Stimulated activated CD4-positive, alpha-beta T cell treated with anti-CD3 and anti-CD28 coated beads, Interleukin-1b, Interleukin-23, amount 100 ng/mL, for 1 hour (primary cell): Measurements from ENCODE around the gene GINS1.

Experiments used
- DNase-seq, 2 donors: peaks; one replicate each; pipeline ENCODE4 v3.0.0-alpha.2; 2020; ENCODE audit warnings: low read depth in 2 of 2

Gene GINS1

GRCh38 chr20:25477014-25477882 is 69.8 kb downstream of the GINS1 start:
- DNase-seq = no peak

DNA sequence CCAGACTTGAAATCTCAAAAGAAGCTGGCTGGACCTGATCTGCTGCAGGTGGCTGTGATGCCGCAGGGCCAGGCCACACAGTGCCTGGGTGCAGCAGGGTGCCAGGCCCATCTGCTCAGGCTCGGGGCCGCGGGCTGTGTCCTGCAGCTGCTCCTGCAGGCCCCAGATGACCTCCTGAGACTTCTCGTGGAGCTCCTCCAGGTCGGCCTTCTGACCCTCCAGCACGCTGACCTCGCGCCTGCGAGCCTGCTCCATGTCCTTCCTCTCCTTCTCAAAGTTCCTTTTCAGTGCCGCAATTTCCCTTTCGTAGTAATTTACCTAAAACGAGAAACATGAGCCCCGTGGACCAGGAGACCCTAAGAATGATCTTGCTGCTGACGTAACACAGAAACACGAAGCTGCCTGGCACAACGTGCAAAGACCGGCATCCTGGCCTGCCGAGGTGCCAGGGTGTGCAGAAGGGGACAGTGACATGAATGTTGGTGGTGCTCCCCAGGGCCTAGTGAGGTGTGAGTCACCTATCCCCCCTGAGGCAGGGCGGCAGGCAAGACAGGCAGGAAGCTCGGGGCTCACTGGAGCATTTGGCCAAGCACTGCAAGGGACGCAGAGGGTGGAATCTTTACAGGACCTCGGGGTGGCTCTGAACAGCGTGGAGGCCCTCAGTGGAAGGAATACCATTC is 71.6 kb downstream of the GINS1 start:
- no peak for DNase-seq

DNA sequence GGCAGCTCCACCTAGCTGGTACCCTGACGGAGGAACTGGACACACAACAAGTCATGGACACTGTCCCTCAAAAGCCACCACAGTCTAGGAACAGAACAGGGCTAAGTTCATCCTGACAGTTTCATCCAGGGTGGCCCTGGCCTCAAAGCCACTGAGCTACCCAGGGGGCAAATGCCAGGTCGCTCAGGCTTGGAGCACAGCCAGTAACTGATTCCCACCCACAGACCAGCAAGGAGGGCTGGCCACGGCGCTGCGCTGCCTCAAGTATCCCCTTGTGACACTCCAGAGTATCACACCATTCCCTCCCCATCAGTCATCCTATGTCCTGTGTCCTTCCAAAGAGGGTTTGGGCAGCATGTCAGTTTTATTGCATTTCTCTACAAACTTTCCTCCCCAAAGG is 72.2 kb downstream of the GINS1 start:
- no peak for DNase-seq

- DNase-seq = no peak
These were observed 72.7 kb downstream of the GINS1 start for GRCh38 chr20:25480156-25480555.

GRCh38 chr20:25480797-25481196 is 73.3 kb downstream of the GINS1 start:
- no peak for DNase-seq

DNA sequence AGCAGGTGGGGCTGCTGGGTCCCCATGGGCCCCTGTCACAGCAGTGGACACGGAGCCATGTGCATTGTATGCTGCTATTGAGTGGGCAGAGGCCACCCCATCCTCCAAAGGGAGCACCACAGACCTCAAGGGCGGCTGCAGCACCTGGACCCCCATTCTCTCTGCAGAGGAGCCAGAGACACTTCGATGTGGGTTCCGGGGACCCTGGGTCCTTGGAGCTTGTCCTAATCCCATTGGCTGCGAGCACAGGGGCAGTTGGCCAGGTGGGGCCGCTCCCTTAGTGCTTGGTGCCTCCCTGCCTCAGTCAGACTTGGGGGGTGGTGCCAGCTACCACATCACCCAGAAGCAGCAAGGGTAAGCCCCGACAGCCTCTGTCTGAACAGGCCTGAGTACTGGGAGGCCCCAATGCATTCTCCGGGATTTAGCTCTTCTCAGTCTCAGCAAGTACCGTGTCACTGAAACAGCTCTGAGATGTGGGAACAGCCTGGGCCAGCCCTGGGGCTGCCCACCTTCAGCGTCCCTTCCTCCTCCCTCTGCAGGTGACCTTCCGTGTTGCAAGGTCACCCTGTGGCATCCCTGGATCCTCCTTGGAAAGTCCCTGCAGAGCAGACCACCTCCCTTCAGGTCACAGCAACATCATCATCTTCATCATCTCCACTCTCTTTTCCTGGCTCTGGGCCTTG is 73.9 kb downstream of the GINS1 start:
- DNase-seq = no peak

DNA sequence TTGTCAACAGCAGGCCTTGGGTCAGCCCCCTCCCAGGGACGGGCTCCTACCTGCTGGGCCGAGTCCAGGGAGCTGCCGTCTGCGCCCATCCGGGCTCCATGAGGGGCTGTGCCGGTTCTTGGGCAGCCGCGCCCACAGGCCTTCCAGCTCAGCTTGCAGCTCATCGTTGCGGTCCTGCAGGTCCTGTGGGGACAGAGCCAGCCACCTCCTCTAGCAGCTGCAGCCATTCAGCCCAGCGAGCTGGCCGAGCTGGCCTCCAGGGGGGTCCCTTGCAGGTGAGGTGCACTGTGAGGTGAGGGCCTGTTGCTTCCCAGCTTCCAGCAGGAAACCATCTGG is 74.4 kb downstream of the GINS1 start:
- no peak for DNase-seq

DNA sequence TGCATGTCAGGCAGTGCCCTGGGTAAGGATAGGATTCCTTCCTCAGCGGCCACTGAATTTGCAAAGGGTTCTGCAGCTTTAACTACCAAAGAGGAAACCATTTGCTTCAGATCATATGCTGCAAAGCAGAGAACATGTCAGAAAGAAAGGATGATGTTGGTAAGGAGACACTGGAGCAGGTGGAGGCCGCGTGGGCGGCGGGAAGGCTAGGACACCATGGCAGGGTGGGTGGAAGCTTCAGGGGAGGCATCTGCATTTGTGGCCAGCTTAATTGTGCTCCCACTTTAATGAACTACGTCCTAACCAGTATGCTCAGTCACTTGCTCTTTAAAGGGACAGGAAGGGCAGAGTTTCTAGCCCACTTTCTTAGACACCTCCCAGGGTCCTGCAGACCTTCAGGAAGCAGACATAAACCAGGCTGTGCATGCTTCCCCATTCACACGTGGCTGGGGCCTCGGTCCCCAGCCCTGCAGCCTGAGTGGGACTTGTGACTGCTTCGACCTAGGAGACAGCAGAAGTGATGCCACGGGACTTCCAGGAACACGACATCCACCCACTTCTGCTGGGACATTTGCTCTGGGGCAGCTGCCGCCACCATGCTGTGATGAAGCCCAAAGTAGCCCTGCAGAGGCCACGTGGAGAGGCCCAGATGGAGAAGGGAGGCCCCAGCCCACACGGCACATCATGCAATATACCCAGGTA is 76.1 kb downstream of the GINS1 start:
- DNase-seq = no peak

DNA sequence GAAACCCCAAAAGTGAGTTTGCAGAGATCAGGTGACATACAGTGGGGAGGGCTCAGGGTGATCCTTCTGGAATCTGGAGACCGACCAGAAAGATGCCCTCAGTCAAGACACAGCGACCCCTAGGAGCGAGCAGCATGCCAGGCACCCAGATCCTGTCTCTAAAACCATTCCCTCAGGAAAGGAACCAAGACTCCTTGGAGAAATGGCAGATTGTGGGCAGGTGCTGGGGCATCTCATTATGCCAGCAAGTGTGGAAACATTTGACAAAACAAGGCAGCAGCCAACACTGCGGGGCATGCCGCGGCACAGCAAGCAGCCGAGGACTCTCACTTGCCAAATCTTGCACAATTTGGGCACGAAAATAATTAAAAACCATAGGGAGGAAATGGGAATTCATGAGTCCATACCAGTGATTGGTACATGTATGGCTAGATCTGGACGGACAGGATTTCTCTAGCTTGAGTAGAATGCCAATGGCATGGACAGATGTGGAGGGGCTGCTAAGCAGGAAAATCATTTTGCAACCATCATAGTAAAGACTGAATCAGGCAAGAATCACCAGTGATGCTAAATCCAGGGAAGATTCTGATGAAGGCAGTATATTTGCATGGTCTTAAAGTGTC is 76.9 kb downstream of the GINS1 start:
- no peak for DNase-seq

GRCh38 chr20:25484911-25485511 is 77.5 kb downstream of the GINS1 start:
- DNase-seq = no peak

GRCh38 chr20:25485872-25486271 is 78.4 kb downstream of the GINS1 start:
- DNase-seq = no peak

GRCh38 chr20:25486377-25486776 is 78.9 kb downstream of the GINS1 start:
- DNase-seq = no peak

DNA sequence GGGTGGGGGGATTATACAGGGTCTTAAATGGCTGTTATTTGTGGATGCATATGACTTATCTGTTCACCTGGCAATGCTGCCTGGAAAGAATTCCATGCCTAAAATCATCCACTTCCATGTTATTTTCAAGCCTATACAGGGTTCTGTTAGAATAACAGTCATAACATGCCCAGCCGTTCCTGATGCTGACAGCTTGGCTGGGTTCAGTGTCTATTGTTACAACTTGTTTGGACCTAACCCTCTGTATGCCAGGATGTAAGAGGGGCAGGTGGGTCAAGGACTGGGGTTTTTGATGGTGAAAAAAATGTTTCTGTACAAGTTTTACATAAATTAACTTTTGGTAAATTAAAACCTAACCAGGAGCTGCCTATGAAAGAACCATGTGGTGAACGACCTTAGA is 79.8 kb downstream of the GINS1 start:
- DNase-seq = no peak

DNA sequence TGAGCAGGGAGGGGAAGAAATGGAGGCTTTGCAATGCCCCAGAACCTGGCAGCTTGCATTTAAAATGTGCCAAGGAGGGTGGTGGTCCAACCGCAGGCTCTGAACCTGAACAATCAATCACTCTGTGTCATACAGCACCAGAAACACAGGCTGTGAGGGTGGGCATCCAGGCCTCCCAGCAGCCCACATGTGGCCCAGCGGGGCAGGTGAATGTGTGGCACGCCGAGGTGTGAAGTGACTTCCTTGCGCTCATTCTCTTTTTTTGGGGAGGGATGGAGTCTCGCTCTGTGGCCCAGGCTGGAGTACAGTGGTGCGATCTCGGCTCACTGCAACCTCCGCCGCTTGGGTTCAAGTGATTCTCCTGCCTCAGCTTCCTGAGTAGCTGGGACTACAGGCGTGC is 80.5 kb downstream of the GINS1 start:
- no peak for DNase-seq

DNA sequence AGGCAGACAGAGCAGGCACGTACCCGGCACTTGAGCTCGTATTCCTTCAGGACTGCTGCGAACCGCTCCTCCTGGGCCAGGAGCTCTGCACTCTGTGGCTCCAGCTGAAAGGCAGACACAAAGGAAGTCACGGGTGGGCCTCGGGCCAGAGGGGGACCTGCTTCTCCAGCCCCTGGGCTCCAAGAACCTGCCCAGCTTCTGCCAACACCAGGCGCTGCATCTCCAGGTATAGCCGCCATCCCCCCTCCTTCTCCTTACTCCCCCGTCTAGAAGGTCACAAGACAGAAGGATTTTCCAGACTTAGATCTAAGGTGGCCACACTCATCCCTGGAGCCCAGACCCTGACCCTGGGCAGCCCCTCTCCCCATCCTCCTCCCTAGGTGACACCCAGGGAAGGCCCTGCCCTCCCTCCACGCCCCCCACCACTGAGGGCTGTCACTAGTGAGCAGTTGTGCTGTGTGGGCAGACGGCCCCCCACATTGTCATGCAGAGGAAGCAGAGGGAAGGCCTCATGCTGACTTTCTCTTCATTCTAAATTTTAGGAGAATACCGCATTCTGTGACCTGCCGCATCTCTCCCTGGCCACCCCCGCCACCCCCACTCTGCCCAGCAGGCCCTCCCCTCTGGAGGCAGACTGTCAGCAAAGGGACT is 81.9 kb downstream of the GINS1 start:
- DNase-seq = no peak

DNA sequence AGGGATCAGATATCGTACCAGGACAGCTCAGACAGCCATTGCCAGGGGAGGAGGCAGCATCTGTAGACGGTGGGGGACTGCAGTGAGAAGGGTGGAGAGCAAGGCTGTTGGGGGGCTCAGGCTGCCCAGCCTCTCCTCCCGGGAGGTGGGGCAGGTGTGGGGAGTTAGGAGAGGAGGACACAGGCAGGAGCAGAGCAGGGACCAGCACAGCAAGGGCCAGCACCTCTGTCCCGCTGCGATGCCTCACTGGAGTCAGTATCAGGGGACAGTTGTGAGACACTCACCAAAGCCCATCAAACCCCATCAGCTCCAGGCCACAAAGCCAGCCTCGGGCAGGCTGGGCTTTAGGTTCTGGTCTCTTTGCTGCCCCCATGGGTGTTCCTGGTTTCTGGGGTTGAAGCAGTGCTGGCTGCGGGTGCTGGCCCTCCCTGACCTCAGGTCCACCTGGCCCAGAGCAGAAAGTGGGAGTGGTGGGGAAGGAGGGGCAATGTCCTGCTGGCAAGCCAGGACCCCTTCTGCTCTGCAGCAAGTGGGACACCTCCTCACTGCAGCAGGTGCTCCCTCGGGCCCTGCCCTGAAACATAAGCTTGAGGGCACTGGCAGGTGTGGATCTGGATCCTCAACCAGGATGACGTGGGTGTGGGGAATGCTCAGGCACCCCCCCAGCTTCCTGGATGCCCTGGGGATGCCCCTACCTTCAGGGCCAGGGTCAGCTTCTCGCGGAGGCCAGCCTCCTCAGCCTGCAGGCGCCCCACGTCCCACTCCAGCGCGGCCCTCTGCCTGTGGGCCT is 83.4 kb downstream of the GINS1 start:
- DNase-seq = no peak

- no peak for DNase-seq
These were observed 84.1 kb downstream of the GINS1 start for GRCh38 chr20:25491446-25492038.

- no peak for DNase-seq
These were observed 85.7 kb downstream of the GINS1 start for GRCh38 chr20:25493137-25493536.

DNA sequence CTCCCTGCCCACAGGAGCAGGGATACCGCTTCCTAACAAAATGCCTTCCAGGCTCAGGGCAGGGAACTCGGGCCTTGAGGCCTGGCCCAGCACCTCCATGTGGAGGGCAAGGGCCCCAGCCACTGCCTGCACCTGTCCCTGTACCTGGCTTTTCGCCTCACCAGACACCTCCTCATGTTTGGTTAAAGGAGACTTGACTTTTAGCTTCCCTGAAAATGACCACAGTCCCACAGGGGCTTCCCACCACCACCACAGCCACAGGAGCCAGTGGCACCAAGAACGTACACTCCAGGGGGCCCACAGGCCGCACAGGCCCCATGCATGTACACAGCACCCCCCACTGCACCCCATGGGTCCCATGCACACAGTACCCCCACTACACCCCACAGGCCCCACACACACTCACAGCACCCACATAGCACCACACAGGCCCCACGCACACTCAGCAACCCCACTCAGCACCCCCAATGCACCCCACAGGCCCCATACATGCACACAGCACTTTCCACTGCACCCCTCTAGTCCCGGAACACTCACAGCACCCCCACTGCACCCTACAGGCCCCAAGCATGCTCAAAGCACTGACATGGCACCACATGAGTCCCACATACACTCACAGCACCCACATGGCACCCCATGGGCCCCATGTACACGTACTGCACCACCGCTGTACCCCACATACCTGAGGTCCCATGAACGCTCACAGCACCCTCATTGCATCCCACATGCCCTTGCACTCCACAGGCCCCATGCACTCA is 86.5 kb downstream of the GINS1 start:
- DNase-seq = no peak
